Activated naive CD4-positive, alpha-beta T cell treated with Interleukin-2 at 50 U/mL for 16 hours (primary cell): Measurements from ENCODE around the gene GSAP.
"Not testable (repeated sequence)": the region's sequence is repeated elsewhere in the genome, so short reads cannot be mapped to it uniquely, and the experiment has no call there.

Experiments
- DNase-seq: peaks from one replicate; pipeline ENCODE4 v3.0.0-alpha.2; 2020

The GSAP gene

GRCh38 chr7:77353911-77354310 is 62.2 kb downstream of the GSAP start:
- DNase-seq: no peak

- DNase-seq: no peak
Measured at GRCh38 chr7:77353407-77353721, 62.8 kb downstream of the GSAP start.

GRCh38 chr7:77352665-77353406 is 63.3 kb downstream of the GSAP start:
- no peak for DNase-seq

GRCh38 chr7:77351539-77352004 is 64.6 kb downstream of the GSAP start:
- DNase-seq: peak; percentile 41

- no peak for DNase-seq
Measured at GRCh38 chr7:77349141-77349540, 67.0 kb downstream of the GSAP start.

- DNase-seq: no peak
Measured at GRCh38 chr7:77348371-77348813, 67.8 kb downstream of the GSAP start.

GRCh38 chr7:77346441-77346840 is 69.7 kb downstream of the GSAP start:
- DNase-seq: no peak

- DNase-seq: not testable (repeated sequence)
Measured at GRCh38 chr7:77345426-77345825, 70.7 kb downstream of the GSAP start.

- DNase-seq: no peak
Measured at GRCh38 chr7:77339726-77340125, 76.4 kb downstream of the GSAP start.

- DNase-seq: no peak
Measured at GRCh38 chr7:77338883-77339629, 77.1 kb downstream of the GSAP start.

GRCh38 chr7:77338260-77338659 is 77.9 kb downstream of the GSAP start:
- no peak for DNase-seq

GRCh38 chr7:77337456-77337990 is 78.6 kb downstream of the GSAP start:
- DNase-seq: no peak

- no peak for DNase-seq
Measured at GRCh38 chr7:77335581-77335980, 80.6 kb downstream of the GSAP start.

- DNase-seq: not testable (repeated sequence)
Measured at GRCh38 chr7:77334039-77334438, 82.1 kb downstream of the GSAP start.

GRCh38 chr7:77331938-77332695 is 84.0 kb downstream of the GSAP start:
- peak; percentile 32 for DNase-seq

GRCh38 chr7:77330169-77330882 is 85.8 kb downstream of the GSAP start:
- DNase-seq: no peak

GRCh38 chr7:77329466-77330168 is 86.5 kb downstream of the GSAP start:
- no peak for DNase-seq

GRCh38 chr7:77328669-77329068 is 87.5 kb downstream of the GSAP start:
- DNase-seq: no peak

GRCh38 chr7:77327932-77328628 is 88.1 kb downstream of the GSAP start:
- DNase-seq: peak; percentile 6

GRCh38 chr7:77327067-77327931 is 88.8 kb downstream of the GSAP start:
- DNase-seq: no peak
